GM20000 (cell line): Measurements from ENCODE around the gene CBLB.

Source experiments
- DNase-seq: peaks from one replicate; pipeline ENCODE4 v3.0.0; 2012; ENCODE audit warnings: low spot score
- TF ChIP-seq, protein P1 (sequence below): IDR thresholded peaks from 2 replicates; pipeline ENCODE4 v1.5.1; 2012; ENCODE audit warnings: mild to moderate bottlenecking, control low read depth; ENCODE audit errors: extremely low read depth, missing control alignments

The CBLB gene

DNA sequence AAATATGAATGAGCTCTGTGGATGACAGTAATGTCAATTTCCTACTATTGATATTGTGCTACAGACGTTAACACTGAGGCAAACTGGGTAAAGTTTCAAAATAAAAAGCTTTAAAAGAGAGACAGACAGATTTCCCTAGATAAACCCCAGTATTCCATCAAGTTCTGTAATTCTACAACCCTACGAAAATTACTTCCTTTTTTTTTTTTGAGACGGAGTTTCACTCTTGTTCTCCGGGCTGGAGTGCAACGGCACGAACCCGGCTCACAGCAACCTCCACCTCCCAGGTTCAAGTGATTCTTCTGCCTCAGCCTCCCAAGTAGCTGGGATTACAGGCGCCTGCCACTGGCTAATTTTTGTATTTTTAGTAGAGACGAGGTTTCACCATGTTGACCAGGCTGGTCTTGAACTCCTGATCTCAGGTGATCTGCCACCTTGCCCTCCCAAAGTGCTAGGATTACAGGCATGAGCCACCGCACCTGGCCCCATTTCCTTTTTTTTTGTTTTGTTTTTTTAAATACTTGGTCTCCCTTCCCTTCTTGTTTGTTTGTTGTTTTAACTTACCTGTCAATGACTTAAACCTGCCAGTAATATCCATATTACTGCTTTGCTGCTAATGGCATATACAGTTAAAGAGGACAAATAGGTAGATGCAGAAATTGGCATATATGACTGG, 57.2 kb downstream of the CBLB start:
- no peak for DNase-seq
- TF ChIP-seq, protein P1, sequence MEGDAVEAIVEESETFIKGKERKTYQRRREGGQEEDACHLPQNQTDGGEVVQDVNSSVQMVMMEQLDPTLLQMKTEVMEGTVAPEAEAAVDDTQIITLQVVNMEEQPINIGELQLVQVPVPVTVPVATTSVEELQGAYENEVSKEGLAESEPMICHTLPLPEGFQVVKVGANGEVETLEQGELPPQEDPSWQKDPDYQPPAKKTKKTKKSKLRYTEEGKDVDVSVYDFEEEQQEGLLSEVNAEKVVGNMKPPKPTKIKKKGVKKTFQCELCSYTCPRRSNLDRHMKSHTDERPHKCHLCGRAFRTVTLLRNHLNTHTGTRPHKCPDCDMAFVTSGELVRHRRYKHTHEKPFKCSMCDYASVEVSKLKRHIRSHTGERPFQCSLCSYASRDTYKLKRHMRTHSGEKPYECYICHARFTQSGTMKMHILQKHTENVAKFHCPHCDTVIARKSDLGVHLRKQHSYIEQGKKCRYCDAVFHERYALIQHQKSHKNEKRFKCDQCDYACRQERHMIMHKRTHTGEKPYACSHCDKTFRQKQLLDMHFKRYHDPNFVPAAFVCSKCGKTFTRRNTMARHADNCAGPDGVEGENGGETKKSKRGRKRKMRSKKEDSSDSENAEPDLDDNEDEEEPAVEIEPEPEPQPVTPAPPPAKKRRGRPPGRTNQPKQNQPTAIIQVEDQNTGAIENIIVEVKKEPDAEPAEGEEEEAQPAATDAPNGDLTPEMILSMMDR, result no peak

DNA sequence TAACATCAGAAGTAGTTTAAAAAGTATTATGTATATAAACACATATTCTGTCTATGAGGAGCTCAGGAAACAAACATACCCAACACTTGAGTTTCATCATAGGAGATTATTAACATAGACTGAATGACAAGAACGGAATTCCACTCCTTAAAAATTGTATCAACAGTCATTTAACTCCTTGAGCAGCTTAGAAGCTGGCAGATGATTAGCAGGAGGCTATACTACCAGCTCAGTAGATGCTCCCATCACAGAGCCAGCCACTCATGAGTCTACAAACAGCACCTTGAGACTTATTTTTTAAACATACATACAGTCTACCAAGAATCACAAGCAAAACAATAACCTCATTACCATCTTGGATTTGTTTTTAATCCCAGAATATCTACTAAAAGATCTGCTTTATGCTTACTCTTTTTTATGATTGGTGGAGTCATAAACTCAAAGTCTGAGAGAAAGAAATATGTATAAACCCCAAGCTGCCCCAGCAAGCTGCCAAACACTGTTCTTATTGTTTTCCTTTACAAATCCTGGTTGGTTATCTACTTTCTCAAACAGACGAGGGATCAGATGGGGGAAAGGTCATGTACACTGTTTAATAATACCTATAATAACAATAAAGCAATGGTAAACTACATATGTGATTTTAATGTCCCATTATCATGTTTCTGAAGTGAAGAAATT, 59.5 kb downstream of the CBLB start:
- no peak for DNase-seq
- TF ChIP-seq, protein P1, result no peak

DNA sequence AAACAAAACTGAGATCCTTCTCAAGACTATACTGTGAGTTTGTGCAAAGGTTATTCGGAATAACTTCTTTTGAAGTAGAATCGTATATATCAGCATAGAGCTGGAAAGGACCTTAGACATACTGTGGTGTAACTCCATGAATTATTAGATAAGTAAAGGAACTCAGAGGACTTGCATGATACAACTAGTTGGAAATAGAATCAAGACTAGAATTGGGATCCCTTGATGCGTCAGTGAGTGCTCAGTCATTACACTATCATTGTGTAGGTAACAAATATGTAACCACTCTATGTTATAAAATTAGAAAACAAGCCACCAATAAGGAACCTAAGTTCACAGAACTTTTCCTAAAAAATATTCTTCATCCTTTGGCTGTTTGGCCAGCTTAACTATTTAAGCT, 61.1 kb downstream of the CBLB start:
- no peak for DNase-seq
- TF ChIP-seq, protein P1, result no peak

DNA sequence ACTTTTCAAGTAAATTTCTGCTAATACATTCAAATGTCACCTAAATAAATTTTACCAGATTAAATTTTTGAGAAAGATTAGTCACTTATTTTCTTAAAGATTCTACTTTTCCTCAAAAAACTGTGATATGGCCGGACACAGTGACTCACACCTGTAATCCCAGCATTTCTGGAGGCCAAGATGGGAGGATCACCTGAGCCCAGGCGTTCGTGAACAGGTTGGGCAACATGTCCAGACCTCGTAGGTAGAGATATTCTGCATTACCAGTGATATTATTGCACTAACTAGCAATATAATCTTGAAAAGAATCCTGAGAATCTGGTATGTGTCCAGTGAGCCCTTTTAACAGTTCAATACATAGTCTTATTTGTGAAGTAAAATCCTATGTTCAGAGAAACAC, 61.7 kb downstream of the CBLB start:
- TF ChIP-seq, protein P1, result no peak

DNA sequence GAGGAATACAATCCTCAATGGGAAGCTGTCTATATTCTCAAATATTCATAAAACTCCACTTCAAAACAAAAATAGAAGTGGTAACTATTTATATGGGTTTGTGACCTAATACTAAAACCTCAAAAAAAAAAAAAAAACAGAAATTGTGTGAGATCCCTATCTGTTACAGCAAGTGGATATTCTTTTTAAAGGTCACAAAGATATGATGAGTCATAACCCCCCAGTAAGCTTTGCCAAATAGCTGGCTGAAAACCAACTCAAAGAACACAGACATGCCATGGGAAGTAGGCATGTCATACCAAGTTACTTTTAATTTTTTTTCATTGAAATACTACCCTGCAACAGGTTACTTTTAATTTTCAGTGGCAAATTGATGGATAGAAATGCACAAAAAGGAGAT, 62.5 kb downstream of the CBLB start:
- DNase-seq, result peak; percentile 10

More for the DNA sequence above, 61.7 kb downstream of the CBLB start:
- DNase-seq, result no peak

DNA sequence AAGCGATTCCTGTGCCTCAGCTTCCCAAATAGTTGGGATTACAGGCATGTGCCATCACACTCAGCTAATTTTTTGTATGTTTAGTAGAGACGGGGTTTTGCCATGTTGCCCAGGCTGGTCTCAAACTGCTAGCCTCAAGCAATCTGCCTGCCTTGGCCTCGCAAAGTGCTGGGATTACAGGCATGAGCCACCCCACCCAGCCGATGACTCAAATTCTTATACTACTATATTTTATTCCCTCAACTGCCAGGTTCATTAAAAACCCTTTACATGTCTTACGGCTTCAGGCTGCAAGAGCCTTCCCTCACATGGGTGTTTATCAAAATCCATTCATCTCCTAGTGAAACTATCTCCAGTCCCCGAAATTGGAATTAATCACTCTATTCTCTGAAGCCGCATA, 63.4 kb downstream of the CBLB start:
- DNase-seq, result no peak
- TF ChIP-seq, protein P1, result no peak

More for the DNA sequence above, 62.5 kb downstream of the CBLB start:
- TF ChIP-seq, protein P1, result no peak

DNA sequence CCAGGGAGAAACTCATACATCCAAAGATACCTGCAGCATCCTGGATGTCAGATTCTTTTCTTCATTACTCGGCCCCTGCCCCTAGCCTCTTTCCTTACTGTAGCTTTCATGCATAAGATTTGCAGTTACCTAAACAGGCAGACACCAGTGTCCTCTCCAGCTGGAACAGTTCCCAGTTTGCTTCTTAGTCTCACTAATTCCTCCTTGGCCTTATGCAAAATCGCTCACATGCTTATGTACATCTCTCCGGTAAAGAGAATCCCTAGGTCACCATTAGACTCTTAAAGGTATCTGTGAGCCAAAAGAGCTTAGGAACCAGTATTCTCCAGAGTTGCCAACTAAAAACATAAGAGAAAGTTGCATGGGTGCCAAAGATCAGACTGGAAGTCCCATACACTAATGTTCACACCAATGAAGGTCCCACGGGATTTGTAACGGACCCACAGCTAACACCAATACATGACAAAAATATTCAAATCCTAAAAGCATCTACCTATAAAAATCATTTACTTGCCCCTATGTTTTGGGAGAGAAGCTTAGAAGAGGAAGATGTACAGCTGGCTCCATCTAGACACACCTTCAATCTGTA, 66.6 kb downstream of the CBLB start:
- no peak for DNase-seq
- TF ChIP-seq, protein P1, result no peak
